GM11168 (cell line): ENCODE data around the gene HECTD4.

ENCODE experiments used
- in situ Hi-C: fragments of 300-500 bp; cut with MboI; formaldehyde crosslinking; loops from one replicate; pipeline ENCODE4 v1.12.0; 2022; ENCODE audit warnings: low sequenced_read_pairs; ENCODE audit not compliant: unreplicated experiment

Gene HECTD4

DNA sequence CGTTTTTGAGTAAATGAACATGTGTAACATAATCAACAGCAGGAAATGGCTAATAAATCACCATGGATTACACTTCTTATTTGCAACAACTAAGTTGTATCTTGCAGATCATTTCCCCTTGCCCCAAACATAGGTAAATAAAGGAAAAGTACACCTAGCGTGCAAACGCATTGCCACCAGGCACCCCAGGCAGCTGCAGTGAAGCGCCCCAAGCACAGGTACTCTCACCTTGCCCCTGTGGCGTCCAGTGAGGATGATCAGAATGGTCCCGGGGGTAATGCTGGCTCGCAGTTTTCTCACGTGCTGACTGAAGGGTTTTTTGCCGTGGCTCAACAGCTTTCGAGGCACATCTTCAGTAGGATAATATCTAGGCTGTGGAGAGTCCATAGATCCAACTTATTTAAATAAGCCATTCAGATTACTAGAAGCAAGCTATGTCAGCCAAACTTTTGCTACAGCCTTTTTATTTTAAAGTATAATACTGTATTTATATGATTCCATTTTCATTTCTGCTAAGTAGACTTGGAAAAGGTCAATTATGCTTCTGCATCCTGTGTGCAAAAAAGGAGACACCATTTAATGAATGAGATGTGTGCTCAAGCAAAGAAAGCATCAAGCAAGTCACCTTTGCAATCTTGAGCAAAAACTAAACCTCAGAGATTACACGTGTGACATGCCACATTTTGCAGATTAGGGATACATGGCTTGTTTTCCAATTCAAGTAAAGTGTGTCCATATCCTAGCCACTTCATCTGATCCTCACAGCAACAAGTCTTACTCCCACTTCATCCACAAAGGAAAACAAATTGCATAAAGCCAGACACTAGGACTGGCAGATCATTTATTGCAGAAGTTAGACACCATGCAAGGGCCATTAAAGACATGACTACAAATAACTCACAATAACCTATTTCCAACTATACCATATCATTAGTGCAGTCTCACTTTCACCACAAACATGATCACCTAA, 24.6 kb upstream of the HECTD4 start:
- in situ Hi-C loops, result no loop called here

DNA sequence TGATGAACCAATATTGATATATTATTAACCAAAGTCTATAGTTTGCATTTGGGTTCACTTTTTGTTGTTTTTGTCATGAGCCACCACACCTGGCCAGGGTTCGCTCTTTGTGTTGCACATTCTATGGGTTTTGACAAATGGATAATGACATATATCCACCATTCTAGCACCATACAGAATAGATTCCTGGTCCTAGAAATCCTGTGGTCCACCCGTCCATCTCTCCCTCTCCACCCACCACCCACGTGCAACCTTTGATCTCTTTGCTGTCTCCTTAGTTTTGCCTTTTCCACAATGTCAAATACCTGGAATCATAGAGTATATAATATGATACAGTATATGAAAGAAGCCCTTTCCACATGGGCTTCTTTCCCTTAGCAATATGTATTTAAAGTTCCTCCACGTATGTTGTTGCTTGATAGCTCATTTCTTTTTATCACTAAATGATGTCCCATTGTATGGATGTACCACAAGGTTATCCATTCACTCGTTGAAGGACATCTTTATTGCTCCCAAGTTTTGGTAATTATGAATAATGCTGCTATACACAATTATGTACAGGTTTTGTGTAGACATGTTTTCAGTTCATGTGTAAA, 19.8 kb upstream of the HECTD4 start:
- in situ Hi-C loops, result no loop called here

DNA sequence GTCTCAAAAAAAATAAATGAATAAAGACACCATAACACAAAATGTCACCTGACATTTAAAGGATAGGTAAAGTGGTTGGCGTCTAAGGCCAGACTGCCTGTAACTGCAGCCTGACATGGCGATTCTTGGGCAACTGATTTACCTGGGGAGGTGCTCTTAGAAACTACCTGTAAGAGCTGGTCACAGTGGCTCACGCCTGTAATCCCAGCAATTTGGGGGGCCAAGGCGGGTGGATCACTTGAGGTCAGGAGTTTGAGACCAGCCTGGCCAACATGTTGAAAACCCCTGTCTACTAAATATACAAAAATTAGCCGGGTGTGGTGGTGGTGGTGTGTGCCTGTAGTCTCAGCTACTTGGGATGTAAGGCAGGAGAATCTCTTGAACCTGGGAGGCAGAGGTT, 18.8 kb upstream of the HECTD4 start:
- in situ Hi-C loops, result no loop called here

DNA sequence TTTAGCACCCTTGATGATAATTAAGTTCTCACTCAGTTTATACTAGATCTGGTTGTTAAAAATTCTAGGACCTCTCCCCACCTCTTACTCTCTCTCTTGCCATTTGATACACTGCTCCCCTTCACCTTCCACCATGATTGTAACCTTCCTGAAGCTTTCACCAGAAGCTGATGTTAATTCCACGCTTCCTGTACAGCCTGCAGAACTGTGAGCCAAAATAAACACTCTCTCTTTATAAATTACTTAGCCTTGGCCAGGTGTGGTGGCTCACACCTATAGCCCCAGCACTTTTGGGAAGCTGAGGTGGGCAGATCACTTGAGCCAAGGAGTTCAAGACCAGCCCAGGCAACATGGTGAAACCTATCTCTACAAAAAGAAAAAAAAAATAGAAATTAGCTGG, 11.1 kb upstream of the HECTD4 start:
- in situ Hi-C loops, result no loop called here

DNA sequence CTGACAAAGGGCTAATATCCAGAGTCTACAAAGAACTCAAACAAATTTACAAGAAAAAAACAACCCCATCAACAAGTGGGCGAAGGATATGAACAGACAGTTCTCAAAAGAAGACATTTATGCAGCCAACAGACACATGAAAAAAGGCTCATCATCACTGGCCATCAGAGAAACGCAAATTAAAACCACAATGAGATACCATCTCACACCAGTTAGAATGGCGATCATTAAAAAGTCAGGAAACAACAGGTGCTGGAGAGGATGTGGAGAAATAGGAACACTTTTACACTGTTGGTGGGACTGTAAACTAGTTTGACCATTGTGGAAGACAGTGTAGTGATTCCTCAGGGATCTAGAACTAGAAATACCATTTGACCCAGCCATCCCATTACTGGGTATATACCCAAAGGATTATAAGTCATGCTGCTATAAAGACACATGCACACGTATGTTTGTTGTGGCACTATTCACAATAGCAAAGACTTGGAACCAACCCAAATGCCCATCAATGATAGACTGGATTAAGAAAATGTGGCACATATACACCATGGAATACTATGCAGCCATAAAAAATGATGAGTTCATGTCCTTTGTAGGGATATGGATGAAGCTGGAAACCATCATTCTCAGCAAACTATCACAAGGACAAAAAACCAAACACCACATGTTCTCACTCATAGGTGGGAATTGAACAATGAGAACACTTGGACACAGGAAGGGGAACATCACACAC, 7.9 kb upstream of the HECTD4 start:
- in situ Hi-C loops, result loop anchor here (5.0 kb wide), 1 partner anchor 193 kb away; no protein-coding TSS in a partner anchor

DNA sequence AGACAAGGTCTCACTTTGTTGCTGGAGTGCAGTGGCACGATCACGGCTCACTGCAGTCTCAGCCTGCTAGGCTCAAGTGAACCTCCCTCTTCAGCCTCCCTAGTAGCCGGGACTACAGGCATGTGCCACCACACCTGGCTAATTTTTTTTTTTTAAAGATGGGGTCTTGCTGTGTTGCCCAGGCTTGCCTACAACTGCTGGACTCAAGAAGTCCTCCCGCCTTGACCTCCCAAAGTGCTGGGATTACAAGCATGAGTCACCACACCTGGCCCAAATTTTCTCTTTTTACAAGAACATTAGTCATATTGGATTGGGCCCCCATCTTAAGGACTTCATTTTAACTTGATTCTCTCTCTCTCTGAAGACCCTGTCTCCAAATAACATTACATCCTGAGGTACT, 7.0 kb upstream of the HECTD4 start:
- in situ Hi-C loops, result loop anchor here (5.0 kb wide), 1 partner anchor 192 kb away; no protein-coding TSS in a partner anchor

DNA sequence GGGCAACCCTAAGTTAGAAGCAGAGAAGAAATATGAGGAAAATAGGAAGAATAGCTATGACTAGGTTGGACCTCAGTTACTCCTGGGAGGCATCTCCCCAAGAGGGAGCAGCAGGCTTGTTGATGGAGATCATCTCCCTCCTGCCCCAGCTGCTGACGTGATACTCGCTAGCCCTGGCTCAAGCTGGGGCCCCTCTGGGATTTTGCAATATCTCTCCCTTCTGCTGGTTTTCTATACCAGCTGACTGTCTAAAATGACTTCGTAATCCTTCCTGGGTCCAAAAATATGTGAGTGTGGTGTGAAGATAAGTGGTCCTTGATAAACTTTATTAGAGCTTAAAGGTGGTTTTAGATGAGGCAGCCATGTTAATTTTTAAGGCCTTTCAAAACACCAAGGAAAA, 4.5 kb upstream of the HECTD4 start:
- in situ Hi-C loops, result loop anchor here (5.0 kb wide), 1 partner anchor 189 kb away; no protein-coding TSS in a partner anchor

DNA sequence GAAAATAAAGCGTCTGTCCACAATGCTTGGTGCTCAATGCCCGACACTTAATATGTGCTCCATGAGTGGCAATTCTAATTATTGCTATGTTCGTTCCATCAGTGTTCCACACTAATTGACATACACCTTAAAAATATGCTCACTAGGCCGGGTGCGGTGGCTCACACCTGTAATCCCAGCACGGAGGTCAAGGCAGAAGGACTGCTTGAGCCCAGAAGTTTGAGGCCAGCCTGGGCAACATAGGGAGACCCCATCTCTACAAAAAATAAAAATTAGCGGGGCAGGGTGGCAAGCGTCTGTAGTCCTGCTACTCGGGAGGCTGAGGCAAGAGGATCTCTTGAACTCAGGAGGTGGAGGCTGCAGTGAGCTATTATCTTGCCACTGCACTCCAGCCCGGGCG, 635 bp upstream of the HECTD4 start:
- in situ Hi-C loops, result loop anchor here (5.0 kb wide), 1 partner anchor 81 kb away; no protein-coding TSS in a partner anchor

DNA sequence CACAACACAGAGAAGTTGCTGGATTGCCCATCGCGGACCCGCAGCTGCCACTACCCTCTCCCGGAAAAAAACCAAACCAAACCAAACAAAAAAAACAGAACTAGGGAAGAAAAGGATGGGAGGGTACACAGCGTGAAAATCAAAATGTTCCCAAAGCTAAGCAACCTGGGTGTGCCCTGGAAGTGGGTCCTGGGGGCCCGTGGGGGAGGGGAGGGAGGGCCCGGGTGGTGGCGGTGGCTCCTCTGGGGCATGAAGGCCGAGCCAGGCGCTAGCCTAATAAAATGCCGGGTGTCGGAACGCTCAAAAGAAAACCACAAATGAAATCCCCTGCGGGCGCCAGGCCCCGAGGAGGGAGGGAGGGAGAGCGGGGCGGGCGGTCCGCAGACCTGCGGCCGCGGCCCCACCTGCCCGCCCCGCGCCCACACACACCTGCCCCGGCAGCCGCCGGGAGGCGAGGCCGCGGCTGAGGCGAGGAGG, 787 bp downstream of the HECTD4 start:
- in situ Hi-C loops, result loop anchor here (5.0 kb wide), 1 partner anchor 79 kb away; no protein-coding TSS in a partner anchor

DNA sequence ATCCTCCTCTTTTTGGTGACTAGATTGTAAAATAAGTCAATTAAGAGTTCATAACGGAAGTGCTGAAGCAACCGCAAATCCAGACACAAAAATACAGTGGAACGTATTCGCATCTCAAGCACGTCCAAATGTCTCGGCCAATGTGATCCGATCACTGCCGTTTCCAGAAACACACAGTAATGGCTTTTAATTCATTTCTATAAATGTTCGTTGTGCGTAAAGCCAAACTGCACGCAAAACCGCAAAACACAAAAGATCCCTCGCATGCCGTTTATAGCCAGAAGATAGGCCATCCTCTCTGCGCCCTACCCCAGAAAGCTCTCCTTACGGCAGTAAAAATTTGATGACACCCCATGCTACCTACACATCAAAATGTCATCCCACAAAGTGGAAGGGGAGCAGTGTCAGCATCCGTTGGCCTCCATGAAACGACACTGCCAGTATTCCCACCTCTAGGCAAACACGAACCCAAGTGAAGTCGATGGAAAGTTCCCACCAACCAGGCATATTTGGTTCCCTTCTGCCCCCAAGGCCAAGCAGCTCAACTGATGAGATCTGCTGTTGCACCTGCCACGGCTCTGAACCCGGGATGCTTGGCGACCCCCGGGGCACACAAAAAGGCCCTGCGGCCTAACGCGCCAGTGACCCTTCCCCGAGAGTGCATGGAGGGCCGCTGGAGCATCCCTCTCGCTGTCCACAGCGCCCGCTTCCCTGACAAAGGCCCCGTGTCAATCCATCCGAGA, 1.4 kb downstream of the HECTD4 start:
- in situ Hi-C loops, result loop anchor here (5.0 kb wide), 1 partner anchor 79 kb away; no protein-coding TSS in a partner anchor

DNA sequence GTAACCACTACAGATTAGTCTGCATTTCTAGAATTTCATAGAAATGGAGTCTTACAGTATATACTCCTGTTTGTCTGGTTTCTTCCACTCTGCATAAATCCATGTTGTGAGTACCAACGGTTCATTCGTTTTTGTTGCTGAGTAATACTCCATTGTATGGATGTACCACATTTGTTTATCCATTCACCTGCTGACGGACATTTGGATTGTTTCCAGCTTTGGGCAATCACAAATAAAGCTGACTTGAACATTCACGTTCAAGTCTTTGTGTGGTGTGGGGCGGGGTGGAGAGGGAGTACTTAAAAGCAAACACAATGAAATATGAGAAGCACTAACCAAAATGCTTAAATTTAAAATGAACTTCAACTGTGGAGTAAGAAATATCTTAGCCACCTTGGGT, 7.1 kb downstream of the HECTD4 start:
- in situ Hi-C loops, result no loop called here

DNA sequence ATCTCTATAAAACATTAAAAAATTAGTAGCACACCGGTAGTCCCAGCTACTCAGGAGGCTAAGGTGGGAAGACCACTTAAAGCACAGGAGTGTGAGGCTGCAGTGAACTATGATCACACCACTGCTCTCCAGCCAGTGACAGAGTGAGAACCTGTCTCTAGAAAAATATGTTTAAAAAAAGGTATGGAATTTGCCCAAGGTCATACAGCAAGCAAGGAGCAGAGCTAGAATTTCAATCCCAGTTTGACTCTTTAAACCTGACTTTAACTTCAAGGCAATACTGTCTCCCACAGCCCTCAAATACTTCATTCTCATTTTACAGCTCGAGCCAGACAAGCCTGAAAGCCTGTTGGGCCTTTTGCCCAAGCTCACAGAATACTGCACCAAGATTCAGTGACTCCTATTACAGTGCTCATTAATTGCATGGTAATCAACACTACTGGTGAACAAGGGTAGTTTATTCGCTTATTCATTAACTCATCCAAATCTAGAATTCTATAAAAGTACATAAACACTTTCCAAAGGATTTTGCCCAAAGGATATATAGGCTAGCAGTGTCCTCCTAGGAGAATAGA, 8.0 kb downstream of the HECTD4 start:
- in situ Hi-C loops, result no loop called here

DNA sequence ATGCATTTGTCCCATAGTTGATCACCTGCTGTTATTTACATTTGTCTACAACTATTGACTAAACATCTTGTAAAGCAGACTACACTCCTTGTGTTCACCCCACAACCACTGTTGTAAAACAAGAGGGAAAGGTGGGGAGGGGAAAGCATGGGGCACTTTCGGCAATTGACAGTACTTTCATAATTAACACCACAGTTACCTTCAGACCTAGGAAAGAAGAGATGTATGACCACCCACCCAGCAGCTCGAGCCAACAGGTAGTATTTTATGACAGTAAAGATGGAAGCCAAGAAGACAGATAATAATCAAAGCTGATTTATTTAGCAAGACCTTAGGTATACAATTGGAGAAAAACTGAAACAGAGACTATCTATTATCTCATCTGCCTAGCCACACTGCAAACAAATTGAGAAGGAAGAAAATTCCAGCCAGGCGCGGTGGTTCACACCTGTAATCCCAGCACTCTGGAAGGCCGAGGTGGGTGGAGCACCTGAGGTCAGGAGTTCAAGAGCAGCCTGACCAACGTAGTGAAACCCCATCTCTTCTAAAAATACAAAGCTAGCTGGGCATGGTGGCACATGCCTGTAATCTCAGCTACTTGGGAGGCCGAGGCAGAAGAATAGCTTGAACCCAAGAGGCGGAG, 11.2 kb downstream of the HECTD4 start:
- in situ Hi-C loops, result no loop called here

DNA sequence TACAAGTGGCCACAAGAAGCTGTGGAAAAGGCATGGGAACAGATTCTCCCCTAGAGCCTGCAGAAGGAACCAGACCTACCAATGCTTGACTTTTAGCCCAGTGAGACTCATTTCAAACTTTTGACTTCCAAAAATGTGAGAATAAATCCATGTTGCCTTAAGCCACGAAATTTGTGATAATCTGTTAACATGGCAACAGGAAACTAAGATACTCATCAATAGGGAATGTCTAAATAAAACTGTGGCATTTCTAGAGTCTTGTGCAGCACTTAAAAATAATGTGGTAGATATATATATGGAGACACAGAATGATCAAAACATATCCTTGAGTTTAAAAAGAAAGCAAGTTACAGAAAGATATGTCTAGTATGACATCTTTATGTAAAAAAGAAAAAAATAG, 12.0 kb downstream of the HECTD4 start:
- in situ Hi-C loops, result no loop called here

DNA sequence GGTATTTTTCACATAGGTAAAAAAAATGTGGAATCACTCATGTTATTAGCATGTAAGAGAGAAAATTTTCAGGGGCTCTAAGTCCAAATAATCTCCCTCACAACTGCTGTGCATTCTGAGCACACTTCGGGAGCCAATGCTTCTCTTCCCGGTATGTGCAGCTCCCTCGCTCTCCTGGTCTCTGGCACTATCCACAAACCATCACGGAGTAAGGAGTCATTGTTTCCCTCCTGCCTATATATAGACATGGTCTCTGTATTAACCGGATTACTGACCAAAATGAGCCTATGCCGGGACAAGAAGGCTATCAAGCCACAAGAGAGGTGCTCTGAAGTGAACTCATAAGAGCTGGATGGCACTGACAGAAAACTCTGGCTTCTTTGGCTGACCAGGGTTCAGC, 13.4 kb downstream of the HECTD4 start:
- in situ Hi-C loops, result no loop called here

DNA sequence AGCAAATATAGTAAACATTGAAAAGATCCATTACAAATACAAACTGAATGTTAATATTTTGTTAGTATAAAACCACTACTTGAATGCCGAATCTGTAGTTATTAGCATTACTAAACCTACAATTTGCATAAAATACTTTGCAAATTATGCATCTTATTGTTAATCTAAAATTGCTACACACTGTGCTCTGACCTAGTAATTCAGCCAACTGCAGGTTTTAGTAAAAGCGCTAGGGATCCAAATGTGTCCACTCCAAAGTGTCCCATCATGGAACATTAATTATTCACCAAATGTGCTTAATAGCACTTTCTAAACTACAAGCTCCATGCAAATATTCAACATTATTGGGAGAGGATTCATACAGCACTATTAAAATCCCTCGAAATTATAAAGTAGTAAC, 14.3 kb downstream of the HECTD4 start:
- in situ Hi-C loops, result no loop called here

DNA sequence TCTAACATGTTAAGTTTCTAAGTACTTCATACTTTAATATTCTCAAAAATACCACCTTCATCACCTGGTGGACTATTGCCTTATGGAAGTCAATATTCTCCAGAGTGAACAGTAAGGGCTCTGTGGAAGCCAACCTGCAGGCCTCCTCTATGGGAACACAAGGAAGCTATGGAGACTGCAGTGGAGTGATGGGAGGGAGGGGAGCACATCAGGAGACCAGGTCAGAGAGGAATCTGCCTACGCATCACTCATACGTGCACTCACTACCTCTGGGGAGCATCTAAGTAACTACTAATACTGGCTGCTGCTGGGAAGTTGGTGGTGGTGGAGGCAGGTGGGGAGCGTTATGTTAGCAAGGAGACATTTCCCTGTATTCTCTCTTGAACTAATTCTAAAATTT, 19.9 kb downstream of the HECTD4 start:
- in situ Hi-C loops, result no loop called here

DNA sequence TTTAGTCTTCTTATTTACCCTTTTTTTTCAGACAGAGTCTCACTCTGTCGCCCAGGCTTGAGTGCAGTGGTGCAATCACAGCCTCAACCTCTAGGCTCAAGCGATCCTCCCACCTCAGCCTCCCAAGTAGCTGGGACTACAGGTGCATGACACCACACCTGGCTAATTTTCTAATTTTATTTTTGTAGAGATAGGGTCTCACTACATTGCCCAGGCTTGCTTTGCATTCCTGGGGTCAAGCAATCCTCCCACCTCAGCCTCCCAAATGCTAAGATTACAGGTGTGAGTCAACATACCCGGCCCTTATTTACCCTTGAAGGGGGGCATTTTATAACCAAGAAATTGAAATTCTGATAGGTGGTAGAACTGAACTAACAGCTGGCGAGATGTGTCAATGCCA, 21.0 kb downstream of the HECTD4 start:
- in situ Hi-C loops, result no loop called here

DNA sequence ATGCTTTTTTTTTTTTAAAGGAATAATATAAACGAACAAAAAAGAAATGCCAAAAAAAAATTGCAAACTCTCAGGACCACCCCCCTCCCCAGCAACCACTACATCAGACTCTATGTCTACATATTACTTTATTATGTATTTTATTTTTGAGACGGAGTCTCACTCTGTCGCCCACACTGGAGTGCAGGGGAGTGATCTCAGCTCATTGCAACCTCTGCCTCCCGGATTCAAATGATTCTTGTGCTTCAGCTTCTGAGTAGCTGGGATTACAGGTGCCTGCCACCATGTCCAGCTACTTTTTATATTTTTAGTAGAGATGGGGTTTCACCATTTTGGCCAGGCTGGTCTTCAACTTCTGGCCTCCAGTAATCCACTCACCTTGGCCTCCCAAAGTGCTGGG, 22.9 kb downstream of the HECTD4 start:
- in situ Hi-C loops, result no loop called here
